Posterior cingulate gyrus (tissue), 11 donors: ENCODE measurements around the gene STK32A.

Experiments
- DNase-seq, 10 donors: peaks; one replicate each; pipeline versions ENCODE4 v3.0.0 to v3.0.0-alpha.2; 2020 to 2021; ENCODE audit warnings: mixed read lengths in 3 of 10
- intact Hi-C: fragments of 100-400 bp; cut with DNase I; formaldehyde crosslinking; loops from one replicate; pipeline ENCODE4 v1.15.1; 2023

STK32A gene

DNA sequence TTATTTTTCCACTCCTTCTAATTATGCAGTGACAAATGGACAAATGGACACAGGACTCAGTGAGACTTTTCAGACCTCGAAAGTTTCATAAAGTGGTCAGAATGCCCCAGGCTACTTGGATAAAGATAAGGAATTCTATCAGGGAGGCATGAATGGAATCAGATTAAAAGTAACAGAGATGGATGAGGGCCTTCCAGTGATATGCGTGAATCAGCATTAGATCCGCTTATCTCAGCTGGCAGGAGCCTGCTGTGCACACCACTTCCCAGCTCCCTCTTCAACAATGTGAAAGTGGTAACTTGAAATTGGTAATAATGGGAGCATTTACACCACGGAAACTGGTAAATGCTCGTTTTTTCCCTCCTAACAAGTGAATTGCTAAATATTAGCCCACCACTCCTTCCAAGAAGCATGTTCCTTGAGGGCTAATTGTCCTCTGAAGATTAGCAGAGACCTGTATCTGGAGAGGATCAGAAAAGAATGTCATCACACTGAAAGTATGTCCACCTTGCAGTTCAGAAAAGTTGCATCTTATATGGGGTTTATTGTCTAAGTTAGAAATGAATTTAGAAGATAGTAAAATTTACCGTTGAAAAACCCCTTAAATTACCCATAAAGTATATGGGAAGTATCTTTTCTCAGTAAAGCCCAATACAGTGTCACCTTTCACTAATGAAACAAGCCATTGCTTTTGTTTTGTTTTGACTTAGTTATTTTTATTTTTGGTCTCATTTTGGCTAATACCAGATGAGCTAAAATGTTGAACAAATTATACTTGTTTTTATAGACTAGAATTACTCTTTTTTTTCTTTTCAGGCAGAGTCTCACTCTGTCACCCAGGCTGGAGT, 149.7 kb downstream of the STK32A start:
- intact Hi-C loops = no loop called here
- DNase-seq = no peak

DNA sequence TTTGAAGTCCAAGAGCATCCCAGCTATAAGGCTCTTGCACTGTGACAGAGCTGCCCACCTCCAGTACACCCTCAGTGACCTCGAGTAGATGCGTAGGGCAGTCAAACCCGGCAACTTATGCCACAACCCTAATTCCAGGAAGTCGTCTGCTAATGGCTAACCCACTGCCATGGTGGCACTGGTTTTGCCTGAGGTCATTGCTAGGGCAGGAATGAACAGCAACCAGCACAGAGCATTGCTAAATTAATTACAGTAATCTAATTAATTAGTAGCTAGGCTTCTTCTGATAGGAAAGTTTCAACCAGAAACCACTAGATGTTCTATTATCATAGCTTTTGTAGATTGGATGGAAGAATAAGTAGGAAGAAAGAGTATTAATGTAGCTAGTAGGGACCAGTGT, 152.3 kb downstream of the STK32A start:
- intact Hi-C loops = no loop called here
- peak in 1 of 10 donors; percentile 51 for DNase-seq

DNA sequence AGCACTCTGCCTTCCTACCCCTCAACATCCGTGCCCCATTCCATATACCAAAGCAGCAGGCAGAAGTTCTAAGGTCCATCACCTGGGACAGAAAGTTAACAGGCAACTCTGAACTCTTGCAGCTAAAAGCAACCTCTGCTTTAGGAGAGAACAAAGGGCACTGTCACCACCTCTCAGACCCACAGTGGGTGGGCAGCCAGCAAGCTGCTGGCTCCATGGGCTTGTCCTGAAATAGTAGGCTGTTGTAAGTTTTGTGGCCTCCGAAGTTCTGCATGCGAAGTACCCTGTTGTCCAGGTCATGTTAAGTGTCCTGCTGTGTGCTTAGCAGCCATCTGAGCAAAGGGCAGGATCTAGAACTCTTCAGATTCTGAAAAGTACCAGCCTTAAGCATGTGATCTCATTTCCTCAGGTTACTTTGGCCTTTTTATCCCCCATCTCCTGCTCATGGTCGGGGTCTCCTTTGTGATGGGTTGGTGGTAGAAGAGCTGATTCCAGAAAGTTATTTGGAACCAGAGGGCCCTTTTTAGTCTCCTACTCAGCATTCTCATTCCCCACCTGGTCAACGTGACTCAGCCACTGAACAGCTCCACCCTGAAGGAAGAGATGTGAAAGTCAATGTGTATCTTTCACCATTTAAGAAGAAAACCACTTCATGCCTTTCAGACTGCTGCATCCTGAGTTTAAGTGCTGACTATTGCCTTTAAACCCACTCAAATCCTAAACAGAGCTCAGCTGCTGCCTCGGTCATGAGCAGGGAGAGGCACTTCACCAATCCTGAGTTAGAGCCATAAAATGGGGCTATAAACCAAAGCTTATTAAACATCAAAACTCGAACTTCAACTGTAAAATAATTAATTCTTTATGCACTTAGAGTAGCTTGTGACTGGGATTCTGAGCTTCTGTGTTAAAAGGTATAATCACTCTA, 153.6 kb downstream of the STK32A start:
- intact Hi-C loops = no loop called here
- no peak for DNase-seq

DNA sequence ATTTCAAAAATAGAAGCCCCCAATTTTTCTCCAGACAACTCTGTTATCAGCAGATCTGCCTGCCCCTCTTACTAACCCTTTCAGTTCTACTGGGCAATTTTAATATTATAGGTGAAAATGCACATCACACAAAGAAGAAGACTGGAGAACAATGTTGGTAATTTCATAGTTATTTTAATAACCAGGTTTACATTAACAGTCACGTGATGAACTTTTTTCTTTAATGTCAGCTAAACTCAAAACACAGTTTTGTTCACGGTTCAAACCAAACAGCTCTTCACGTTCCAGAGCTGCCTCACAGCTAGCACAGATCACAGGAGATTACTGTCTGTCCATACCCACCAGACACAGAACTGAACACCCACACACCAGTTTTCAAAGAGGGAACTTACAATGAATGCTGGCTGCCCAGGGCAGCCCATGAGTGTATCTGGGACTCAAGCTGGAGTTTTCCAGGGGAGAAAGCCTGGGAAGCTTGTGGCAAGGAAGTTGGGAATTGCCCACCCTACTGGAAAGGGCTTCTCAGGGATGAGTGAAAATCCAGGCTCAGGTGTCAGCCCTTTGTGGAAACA, 155.9 kb downstream of the STK32A start:
- intact Hi-C loops = no loop called here
- DNase-seq = no peak

DNA sequence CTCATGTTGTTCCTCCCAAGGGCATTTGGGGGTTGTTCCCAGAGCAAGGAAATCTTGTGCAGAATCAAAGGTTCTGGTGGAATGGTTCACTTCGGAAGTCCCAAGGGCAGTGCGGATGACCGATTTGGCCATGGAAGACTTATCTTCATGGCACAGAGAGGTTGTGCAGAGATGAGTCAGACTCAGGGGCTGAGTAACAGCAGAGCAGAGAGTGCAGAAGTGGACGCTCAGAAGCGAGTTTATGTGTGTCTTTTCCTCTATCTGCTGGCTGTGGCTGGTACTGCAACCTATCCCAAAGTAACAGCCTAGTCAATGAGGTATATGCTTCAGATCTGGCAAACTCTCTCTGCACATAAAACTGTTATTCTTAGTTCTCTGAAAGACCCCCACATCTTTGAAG, 157.0 kb downstream of the STK32A start:
- intact Hi-C loops = no loop called here

DNA sequence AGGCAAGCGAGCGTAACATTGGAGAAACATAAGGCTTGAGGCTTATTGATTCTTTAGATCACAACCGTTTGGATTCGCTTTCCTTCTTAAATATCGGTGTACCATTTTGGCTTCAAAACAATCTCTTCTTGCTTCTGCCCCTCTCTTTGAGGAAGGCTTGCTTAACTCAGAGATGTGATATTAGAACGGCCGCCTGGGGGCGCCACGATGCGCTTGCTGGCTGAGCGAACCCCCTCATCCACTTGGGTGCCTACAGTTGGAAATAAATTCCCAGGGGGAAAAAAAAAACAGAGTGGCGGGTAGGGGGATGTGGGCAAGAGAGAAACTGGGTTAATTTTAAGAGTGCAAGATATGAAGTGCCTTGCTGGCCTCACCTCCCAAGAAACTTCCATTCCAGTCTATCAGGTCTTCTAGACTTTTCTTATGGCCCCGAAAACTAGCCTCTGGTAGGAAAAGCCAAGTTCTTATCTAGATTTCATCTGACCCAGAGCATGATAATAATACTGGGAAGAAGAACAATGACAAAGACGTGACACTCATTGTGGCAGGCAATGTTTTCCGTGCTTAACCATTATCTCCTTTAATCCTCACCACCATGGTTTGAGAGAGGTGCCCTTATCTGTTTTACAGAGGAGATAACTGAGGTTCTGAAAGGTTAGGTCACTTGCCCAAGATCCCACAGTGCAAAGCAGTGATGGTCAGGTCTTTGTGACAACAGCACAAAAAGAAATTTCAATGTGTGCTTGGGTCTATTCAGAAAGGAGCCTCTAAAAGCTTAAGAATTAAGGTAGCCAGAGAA, 159.2 kb downstream of the STK32A start:
- intact Hi-C loops = no loop called here
- DNase-seq = no peak

More for the DNA sequence above, 157.0 kb downstream of the STK32A start:
- peak in 3 of 10 donors; percentile 19 to 25 (median 21) for DNase-seq

DNA sequence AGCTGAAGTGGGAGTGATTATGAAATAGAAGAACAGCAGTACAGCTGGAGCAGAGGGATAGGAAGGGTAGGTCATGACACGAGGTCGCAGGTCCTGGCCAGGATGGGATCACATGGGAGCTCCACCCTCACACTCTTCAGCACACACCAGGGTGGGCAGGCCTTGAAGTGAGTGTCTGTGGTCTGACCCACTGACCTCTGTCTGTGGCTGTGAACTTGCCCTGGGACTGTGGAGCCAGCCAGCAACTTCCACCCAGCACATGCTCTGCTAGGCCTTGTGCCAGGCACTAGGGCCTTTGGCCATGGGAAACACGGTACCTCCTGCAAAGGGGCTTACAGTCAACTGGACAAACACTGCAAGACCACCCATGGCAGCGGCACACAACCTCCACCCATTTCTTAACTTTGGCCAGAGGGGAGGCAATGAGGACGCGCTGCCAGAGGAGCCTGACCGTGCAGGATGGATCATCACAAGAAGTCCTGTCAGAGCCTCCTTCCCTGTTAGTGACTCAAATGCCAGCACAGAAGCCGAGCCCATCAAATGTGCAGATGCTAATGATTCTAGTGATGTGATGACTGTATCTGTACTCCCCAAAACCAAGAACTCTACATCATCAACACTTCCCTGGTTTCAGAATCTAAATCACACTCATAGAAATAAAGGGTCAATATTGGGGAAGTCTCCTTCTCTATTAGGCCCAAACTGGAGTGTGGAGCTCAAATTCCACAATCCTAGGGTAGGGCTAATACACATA, 161.4 kb downstream of the STK32A start:
- intact Hi-C loops = no loop called here
- no peak for DNase-seq

DNA sequence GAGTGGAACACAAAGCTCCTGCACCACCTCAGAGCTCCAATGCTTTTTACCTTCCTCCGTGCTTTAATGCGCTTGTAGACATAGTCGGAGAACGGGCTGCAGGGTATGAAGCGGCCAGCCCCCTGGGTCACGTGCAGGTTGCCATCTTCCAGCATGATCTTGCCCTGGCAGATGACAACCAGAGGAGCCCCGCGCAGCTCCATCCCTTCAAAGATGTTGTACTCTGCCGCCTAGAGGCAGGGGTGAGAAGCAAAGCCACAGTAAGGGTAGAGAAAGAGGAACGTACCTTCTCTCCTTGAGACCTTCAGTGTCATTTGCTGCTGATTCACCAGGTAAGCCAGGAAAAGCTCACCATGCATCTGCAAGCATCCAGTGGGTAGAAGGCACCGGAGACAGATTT, 162.8 kb downstream of the STK32A start:
- no peak for DNase-seq
- intact Hi-C loops = no loop called here

DNA sequence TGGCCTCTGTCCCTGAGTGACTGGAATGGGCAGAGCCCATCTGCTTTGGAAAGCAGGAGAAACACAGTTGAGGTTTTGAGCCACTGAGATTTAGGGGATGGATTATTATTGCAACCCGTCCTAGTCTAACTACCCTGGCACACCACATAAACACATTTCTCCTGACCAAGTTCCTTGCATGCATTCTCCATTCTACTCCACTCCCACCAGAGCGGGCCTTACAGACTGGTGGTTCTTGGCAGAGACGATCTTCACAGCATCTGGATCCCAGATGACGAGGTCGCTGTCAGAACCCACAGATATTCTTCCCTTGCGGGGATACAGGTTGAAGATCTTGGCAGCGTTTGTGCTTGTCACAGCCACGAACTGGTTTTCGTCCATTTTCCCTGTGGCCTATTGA, 164.0 kb downstream of the STK32A start:
- intact Hi-C loops = no loop called here
- no peak for DNase-seq

DNA sequence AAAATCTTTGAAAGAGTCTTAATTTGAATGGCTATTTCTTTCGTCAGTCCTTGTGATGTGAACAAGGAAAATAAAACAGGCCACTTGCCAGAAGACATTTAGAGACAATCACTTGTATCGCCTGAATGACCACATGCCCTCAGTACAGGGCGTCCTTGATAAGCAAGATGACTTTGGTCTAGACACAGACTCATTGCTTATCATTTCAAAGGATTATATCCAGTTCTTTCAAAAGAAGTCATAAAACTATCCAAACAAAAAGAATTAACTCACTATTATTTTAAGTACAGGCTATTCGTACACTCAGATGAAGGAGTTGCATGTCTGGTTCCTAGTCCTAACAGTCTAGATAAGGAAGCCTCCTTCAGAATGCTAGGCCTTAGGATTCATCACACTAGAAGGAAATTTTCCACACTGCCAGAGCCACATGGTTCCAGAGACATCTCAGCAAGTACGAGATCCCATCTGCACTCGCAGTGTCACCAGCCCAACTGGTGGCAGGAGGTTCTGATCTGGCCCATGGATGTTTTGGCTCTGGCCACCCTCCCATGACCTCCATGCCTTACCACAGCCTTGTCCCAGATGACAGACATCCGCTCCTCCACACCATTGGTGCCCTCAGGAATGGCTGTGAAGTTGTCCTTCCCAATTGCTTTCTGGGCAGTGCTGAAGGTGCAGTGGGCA, 165.4 kb downstream of the STK32A start:
- intact Hi-C loops = no loop called here
- no peak for DNase-seq

DNA sequence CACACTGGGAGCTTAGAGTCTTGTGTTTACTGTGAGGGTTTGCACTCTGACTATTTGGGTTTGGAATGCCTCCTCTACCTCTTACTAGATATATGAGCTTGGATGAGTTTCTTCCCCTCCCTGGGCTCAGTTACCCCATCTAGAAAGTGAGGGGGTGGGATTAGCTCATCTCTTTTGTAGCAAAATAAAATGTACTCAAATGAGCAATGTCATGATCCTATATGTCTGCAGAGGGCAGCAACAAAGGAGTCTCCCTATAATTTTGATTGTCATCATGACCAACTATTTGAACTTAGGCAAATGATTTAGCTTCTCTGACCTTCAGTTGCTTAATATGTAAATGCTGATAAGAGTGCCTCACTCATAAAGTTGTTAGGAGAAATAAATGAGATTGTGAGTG, 166.1 kb downstream of the STK32A start:
- no peak for DNase-seq
- intact Hi-C loops = no loop called here

DNA sequence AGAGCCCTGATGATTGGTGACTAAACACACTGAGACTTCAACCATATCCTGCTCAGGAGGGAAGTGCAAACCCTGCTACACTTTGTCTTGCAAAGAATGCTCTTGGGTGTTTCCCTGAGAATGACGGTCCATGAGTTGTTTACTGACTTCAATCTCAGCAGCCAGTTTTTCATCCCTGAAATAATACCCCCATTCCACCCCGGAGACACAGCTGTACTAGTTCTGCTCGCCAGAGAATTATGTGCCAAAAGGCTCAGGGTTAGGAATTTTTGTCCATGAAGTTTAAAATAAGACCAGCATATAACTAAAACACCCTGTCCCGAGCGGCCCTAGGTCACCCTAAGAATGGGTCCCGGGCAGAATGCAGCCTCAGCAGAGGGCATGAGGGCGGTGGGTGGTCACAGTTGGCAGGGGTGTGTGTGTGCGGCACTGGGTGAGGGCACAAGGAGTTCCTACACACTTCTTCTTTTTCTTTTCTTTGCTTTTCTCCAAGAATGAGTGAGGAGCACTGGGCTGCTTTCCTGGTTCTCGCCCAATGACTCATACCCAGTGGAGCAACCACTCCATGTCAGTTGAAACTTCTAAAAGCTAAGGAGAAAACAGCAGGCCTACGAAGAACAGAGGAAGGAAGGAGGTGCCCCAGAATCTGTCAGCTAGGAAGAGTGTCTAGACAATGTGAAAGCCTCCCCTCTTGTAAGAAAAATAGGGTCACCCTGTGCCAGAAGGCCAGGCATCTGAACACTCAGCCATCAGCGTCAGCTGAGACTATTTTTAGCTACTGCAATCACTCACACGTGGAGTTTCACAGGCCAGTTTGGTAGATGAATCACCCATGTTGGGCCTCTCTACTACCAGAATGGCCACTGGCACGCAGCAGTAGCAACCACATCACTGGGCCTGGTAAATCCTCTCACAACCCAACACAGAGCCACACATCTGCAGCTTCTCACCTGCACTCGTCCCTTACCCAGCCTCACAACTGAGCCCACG, 169.1 kb downstream of the STK32A start:
- peak in 5 of 10 donors; percentile 26 to 84 (median 51) for DNase-seq
- intact Hi-C loops = no loop called here

DNA sequence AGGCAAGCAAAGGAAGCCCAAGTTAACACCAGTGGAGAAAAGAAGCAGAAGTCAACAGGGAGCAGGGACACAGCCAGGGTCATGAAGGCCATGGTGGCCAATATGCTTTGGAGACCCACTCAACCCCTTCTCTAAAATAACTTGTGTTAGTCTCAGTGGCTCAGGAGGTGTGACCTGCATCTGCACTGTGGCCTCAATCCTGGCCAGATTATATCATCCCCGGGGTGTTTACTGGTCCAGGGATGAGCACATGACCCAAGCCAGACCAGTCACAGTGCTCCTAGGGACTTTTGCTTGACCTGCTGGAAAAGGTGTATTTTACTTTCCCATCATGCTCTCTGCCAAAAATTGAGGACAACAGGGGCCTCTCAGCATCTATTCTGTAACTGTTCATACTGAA, 169.9 kb downstream of the STK32A start:
- no peak for DNase-seq
- intact Hi-C loops = no loop called here

DNA sequence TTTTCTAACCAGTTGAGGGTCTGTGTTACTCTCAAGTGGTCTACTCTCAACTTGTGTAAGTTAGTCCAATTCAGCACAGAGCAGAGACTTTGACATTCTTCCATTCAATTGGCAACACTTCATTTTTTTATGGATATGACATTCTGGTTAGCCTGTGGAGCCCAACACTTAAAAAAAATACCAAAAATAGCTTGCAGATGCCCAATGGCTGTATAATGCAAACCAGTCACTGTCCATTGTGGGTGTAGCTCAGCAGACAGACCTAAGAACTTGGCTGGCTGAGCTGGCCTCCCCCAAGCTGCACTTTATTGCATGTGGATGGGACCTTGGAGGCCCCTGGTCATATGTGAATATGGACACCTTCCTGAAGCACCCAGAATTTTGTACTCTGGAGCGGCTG, 171.8 kb downstream of the STK32A start:
- no peak for DNase-seq
- intact Hi-C loops = no loop called here

DNA sequence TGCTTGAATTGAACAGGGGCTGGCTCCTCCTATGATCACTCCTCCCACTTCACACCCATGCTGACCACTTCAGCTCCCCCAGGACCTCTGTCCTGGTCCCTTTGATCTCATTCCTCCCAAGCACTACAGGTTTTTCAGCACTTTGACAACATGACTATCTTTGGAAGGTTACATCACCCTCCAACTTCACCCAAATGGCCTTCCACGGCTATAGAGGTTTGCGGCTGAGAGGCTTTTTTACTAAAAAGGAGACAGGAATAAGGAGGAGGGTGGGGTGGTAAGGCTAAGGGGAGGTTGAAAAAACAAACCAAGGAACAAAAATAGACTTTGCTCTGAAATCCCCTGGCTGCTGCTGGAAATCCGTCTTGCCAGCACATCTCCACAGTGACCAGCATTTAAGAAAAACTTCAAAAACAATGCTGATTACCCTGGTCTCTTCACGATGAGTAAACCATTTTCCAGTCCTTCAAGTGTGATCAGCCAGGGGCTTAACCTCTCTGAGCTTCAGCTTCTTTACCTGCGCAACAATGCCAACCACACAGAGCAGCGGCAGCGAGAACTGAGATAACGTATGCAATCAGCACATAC, 172.4 kb downstream of the STK32A start:
- no peak for DNase-seq
- intact Hi-C loops = no loop called here

DNA sequence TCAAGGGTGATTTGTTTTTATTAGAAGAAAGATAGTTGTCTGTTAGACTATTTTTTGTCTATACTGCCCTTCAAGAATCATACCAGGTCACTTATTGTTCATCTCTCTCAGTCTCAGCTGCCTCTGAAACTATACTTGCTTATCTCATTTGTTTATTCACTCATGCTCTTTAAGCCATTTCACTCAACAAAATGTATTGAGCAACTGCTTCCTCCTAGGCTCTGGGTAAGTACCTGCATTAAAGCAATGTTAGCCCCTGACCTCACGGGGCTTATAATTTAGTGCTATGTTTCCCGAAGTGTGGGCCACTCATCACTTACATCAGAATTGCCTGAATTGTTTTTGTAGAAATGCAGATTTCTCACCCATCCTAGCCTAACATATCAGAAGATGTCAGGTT, 174.2 kb downstream of the STK32A start:
- DNase-seq = no peak
- intact Hi-C loops = no loop called here

DNA sequence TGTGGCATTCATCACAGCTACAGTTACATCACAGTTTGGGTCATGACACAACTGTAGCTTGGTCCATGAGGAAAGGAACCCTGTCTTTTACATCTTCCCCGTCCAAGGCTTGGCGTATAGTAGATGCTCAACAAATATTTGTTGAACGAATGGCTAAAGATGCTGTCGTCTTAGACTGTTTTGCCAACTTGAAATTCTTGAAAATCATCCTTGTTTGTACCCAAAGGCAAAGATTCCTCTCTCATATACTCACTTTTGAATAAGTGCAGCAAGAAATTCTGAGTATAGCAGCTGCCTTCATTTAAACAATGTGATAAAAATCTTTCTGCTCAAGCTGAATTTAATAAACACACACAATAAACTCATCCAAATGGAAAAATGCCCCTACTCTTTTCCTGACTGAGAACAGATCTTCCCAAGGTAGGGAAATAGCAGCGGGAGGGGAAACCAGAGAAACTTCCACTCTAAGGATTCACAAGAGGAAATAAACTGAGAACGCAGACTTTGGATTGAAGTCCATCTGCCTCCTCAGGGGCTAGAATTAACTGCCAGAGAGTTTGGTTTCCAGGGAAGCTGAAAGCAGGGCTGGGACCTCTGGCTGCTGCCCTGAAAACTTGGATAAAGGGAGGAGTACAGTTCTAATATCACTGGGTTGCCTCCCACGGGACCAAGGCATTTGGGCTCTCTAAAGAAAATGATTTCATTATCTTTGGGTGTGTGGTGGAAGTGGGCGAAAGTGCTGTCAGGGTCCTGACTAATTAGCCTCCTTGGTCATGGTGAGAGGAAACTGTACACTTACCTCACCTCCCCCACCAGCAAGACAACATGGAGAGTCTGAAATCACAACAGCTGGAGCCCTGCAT, 175.9 kb downstream of the STK32A start:
- DNase-seq = no peak

More for the DNA sequence above, 175.9 kb downstream of the STK32A start:
- intact Hi-C loops = no loop called here
